H1 (cell line): Measurements from ENCODE around the gene PARD3.

Experiments used
- ATF2 ChIP-seq: IDR thresholded peaks from 2 replicates; pipeline ENCODE4 v1.6.1; 2012; ENCODE audit warnings: low read length, inconsistent platforms
- ATF3 ChIP-seq: IDR thresholded peaks from 2 replicates; pipeline ENCODE4 v1.6.1; 2011; ENCODE audit warnings: low read depth, mild to moderate bottlenecking, low read length; ENCODE audit not compliant: insufficient read depth
- BCL11A ChIP-seq, 2 experiments: IDR thresholded peaks; one replicate each; pipeline ENCODE4 v1.6.1; 2011; ENCODE audit warnings: low read depth in 2 of 2, low read length in 2 of 2, mild to moderate bottlenecking in 2 of 2
- CBX8 ChIP-seq: fragments of 300-800, 300-1000 bp; sonication (generic); IDR thresholded peaks from 2 replicates; pipeline ENCODE4 v1.7.1; 2016; ENCODE audit warnings: low read depth, low read length, borderline replicate concordance
- CREB1 ChIP-seq: IDR thresholded peaks from 2 replicates; pipeline ENCODE4 v1.6.1; 2012; ENCODE audit warnings: inconsistent platforms
- CTCF ChIP-seq, 3 experiments: IDR thresholded peaks; 1 replicate in 2 of 3; 2 replicates in 1 of 3; pipeline versions ENCODE4 v1.5.1 to v1.6.1; 2011; ENCODE audit warnings: low read length in 3 of 3, mild to moderate bottlenecking in 3 of 3, inconsistent platforms in 2 of 3, low read depth in 1 of 3, moderate library complexity in 1 of 3; ENCODE audit not compliant: insufficient read depth in 1 of 3; ENCODE audit errors: control extremely low read depth in 1 of 3
- EZH2 ChIP-seq: fragments of 200-600 bp; sonication (generic); IDR thresholded peaks from 2 replicates; pipeline ENCODE4 v1.7.1; 2012; ENCODE audit warnings: low read depth, mild to moderate bottlenecking, moderate library complexity, low read length, inconsistent platforms; ENCODE audit not compliant: severe bottlenecking
- MAFK ChIP-seq: IDR thresholded peaks from 2 replicates; pipeline ENCODE4 v1.6.1; 2012; ENCODE audit warnings: low read depth, mild to moderate bottlenecking, improper control_type of control experiment, low read length
- NRF1 ChIP-seq: IDR thresholded peaks from 2 replicates; pipeline ENCODE4 v1.6.1; 2011; ENCODE audit warnings: mild to moderate bottlenecking, low read depth, low read length, improper control_type of control experiment
- POLR2AphosphoS5 ChIP-seq: IDR thresholded peaks from 2 replicates; pipeline ENCODE4 v1.6.1; 2011; ENCODE audit warnings: low read depth, low read length
- SIX5 ChIP-seq: IDR thresholded peaks from 2 replicates; pipeline ENCODE4 v1.6.1; 2011; ENCODE audit warnings: mild to moderate bottlenecking, low read depth, low read length
- SP4 ChIP-seq: IDR thresholded peaks from 2 replicates; pipeline ENCODE4 v1.6.1; 2012; ENCODE audit warnings: low read length, inconsistent platforms
- SRF ChIP-seq: IDR thresholded peaks from 2 replicates; pipeline ENCODE4 v1.6.1; 2011; ENCODE audit warnings: mild to moderate bottlenecking, low read depth, low read length, moderate library complexity
- TAF1 ChIP-seq: IDR thresholded peaks from 2 replicates; pipeline ENCODE4 v1.6.1; 2011; ENCODE audit warnings: mild to moderate bottlenecking, low read depth, low read length

- no peak for TF ChIP-seq CTCF (IDR thresholded peaks at IDR 0.05; ENCODE audit: control extremely low read depth in 1 of 3, insufficient read depth in 1 of 3, low read depth in 1 of 3, low read length in 3 of 3)
- no peak for TF ChIP-seq SRF
- no peak for TF ChIP-seq ATF2
- no peak for TF ChIP-seq EZH2
- TF ChIP-seq SIX5: no peak
- TF ChIP-seq BCL11A (IDR thresholded peaks at IDR 0.05; ENCODE audit: low read depth in 2 of 2, low read length in 2 of 2): no peak
- no peak for TF ChIP-seq TAF1
- TF ChIP-seq CREB1: no peak
- TF ChIP-seq ATF3: no peak
- no peak for TF ChIP-seq MAFK
- no peak for TF ChIP-seq CBX8
- no peak for TF ChIP-seq NRF1
- no peak for TF ChIP-seq POLR2AphosphoS5
- TF ChIP-seq SP4: no peak
Observed at GRCh38 chr10:34143466-34143865, 671.6 kb downstream of the PARD3 start.
